GM19043 (cell line): ENCODE results near the gene RAX.

Experiments
- ATAC-seq: cut with Tn5 transposase; IDR thresholded peaks from one replicate; pipeline ENCODE4 v1.9.1; 2021; ENCODE audit warnings: low read depth; ENCODE audit not compliant: unreplicated experiment

The RAX gene

GRCh38 chr18:59272891-59273758 is at the start of gene RAX:
TSS of gene RAX (minus strand) at chr18:59273454. CDS start at chr18:59273206, 248 bp downstream.
- no peak for ATAC-seq

DNA sequence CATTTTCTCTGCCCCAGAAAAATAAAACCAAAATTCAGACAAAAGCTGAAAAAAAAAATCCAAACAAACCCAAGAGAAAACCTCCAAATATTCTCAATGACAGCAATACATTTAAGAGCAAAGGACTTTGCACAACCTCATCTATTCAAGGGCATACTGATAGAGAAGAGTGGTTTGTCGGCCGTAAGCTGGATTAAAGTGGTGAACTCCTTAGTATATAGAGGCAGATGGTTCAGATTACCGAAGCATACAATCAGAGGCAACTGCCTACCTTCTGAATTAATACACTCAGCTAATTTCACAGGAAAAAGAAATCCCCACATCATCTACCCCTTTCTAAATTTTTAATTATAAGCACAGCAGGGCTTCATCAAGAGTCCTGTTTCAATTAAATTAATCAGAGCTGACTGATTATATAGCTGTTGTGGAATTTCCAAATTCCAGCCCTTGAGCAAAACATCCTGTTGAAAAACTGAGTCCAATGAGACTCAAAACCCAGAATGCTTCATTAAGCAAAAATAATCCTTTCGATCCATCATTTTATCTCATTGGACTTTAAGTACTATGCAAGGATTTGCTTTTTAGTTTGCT is 45.3 kb upstream of the RAX start, which contains the start of gene CPLX4:
Gene CPLX4 (minus strand): TSS at position 190 of the 591 bp plus-strand sequence. CDS start 187 bp downstream, at position 3.
- ATAC-seq = no peak

GRCh38 chr18:59311631-59312030 is 38.4 kb upstream of the RAX start:
- ATAC-seq = no peak

DNA sequence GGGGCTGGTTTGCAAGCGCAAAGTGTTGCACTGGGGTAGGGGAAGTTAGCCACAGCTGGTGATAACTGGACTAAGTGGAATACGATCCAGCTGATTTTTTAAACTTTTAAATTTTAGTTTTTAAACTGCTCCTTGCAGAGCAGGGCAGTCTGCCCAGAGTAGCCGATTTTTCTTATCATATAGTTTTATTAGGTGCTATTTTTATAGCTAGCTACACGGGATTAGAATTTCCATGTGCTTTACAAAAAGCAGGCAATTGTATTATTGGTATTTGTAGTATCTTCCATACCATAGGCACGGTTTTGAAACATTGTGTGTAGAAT is 35.6 kb upstream of the RAX start:
- ATAC-seq = no peak

DNA sequence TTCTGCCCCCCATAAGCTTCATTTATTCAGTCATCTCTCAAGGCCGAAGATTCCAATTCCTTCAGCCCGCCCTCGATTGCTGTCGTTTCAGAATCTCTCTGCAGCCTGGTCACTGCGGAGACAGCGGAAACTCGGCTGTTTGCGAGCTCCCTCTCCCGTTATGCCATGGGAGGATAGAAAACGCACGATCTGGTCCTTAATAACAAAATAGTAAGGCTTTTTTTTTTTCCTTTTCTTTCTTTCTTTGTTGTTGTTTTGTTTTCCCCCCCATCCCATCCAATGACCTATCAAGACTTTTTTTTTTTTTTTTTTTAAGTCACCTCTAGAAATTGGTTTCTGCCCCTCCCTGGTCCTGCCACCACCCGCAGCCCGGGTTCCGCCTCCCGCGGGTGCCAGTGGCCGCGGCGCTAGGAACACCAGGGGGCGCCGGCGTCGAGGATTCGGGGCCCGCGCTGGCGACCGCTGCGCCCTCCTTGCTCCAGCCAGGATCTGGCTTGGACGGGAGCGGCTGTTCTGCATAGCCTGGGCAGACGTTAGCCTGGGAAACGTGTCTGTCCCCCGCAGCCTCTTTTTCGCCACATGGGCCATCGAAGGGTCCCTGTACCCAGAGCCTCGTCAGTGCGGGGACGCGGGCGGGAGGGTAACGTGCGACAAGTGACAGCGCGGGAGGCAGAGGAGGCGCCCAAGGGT is 35.1 kb upstream of the RAX start:
- peak; percentile 81 for ATAC-seq

DNA sequence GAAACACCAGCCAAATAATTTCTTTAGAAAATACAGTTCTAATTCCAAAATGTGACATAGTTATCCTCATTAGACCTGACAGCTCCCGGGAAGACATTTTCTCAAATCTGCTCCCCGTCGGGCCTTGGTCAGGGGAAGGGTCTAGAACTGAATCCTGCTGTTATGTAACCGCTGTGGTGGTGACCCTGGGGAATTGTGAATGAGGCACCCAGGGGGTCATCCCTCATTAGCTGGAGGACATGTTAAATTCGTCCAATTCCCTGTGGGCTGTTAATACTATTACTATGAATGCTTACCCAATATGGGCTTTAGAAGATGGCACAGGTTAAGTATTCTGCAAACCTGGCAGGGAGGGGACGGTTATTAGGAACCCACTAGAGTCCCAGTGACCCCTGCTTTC is 33.4 kb upstream of the RAX start:
- no peak for ATAC-seq

GRCh38 chr18:59305295-59305694 is 32.0 kb upstream of the RAX start:
- ATAC-seq = no peak

DNA sequence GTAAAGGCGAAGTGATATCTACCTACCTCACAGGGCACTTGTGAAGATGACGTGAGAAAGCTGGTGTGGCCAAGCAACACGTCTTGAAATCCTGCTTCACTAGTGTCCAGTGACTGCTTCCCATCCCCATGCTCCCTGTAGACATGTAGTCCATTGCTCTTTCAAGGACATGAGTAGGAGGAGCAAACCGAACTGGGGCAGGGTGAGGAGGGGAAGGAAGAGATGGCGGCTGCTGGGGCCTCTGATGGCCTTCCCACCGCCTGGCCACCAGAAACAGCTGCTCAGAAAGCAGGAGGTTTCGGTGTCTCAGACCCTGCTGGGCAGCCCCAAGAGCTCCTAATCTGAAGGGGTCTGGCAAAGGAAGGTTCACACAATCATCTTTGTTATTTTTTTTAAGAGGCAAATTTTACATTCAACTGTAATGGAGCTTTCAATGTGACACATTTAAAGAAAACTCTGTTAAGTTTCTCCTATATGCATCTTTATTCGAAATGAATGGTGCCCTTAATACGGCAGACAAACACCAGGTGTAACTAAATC is 30.5 kb upstream of the RAX start:
- ATAC-seq = no peak

DNA sequence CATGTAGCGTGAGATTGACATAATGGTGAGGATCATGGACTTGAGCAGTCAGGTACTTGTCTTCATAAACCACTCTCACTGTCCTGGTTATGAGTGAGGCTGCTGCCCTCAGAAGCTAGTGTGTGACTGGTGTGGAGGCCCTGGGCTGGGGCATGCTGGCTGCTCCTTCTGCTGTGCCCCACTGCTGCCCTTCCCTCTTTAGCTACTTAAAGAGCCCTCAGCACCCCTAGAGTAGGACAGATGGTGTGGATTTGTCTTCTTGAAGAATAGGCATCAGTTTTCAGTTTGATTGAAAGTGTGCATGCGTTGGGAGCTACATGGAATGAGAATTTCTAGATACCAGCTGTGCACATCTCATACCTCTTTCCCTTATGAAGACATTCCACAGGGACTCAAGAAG is 29.8 kb upstream of the RAX start:
- ATAC-seq = no peak

- ATAC-seq = no peak
These were observed 28.7 kb upstream of the RAX start for GRCh38 chr18:59301929-59302328.

DNA sequence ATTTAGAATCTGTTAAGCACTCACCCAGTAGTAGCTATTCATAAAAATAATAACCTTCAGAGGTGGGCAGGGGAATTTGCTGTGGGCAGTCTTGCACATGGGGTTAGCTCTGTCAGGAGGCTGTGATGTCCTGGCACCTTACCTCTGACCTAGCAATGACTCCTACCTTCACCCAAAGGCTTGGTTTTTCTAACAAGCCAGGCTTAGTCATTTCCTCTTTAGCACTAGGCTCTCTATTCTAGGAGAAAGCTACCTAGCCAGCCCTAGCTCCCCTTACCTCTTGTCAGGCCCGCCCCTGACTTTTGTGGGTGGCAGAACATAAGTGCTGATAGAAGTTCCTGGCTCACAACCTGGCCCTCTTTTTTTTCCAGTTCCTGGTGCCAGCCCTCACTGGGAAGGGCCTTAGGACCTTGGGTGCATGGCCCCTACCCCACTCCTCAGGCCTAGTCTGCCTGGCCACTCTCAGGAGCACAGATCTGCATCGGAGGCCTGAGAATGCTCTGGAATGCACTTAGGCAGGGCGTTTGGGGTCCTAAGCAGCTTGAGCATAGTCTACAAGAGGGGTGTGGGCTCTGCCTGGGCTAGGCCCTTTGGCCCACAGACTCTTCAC is 27.5 kb upstream of the RAX start:
- no peak for ATAC-seq

DNA sequence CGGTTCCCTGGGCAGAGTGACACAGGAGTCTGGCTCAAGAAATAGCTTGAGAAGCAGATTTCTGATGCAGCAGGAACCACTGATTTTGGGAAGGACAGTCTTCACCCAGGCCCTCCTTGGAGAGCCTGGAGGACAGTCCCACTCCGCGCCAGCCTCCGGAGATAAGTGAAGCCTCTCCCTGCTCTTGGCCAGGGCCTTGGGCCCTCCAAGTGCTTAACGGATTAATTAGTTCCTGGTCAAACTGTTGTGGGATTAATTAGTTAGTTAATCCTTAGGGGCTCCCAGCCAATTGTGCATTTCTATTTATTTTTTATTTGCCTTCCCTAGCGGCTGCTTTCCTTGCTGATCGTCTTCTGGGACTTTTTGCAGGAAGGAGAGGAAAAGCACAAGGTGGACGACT is 25.6 kb upstream of the RAX start:
- no peak for ATAC-seq

DNA sequence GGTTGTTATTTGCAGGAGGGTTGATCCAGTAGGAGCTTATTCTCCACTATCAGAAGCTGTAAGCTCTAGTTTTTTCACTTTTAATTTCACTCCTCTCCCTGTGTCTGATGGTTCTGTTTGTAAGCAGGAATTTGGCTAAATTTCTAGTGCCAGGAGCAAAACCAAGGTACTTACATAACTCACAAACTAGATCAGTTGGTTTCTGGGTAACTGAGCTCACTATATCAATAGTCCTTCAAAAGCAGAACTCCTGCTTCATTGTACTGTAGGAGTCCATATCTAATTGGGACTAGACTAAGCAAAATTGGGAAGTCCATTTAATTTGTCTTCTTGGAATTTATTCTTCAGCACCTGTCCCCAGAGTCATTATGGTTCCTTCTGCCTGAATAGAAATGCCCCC is 20.1 kb upstream of the RAX start:
- no peak for ATAC-seq

- no peak for ATAC-seq
These were observed 13.1 kb upstream of the RAX start for GRCh38 chr18:59286341-59286740.

DNA sequence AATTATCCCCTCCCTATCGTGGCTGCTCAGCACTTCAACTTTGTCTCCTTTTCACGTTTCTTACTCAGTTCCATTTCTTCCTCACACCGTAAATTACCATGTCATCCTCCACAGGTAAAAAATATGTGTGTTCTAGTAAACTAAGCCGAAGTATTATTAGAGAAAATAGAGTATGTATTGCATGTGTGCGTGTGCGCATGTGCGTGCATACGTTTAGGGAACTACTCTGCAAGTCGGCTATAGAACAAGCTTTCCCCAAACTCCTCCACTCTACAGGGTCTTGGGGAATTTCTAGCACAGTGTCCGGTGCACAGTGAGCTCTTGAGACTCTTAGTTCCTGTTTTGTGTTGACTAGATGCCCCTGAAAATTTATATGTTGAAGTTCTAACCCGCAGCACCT is 9.1 kb upstream of the RAX start:
- ATAC-seq = no peak

- no peak for ATAC-seq
These were observed 6.5 kb upstream of the RAX start for GRCh38 chr18:59279722-59280121.

DNA sequence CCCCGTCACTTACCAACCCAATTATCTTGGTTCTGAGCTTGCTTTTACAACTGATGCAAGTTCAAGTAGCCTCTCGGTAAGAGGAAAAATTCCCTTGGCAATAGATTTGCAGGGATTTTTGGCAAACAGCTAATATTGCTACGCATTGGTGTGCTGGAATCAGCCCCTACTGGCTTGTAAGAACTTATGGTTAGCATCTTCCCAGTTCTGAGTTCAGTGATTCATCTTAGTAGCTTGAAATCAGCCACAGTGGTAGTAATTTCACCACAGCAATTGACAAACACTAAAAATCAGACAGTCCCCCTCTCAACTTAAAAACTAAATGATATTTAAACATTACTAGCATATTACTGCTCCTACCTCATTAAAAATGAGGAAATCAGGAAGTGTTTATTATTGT is 5.9 kb upstream of the RAX start:
- no peak for ATAC-seq

DNA sequence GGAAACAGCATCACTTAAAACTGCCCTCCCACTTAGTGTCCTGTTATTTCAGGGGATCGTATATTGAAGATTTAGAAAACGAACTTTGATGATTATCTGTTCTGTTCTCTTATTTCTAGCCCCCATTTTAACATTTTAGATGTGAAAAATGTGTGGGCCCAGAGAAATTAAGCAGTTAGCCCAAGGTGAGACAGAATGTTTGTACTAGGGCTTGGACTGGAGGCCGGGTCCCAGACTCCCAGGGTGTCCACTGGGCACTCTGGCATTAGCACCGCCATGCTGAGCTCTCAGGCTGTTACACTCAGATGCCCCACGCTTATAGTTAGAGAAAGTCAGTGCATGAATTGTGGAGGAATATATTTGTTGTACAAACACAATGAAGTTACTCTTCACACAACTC is 5.5 kb upstream of the RAX start:
- no peak for ATAC-seq

- no peak for ATAC-seq
These were observed 2.8 kb upstream of the RAX start for GRCh38 chr18:59276047-59276446.

DNA sequence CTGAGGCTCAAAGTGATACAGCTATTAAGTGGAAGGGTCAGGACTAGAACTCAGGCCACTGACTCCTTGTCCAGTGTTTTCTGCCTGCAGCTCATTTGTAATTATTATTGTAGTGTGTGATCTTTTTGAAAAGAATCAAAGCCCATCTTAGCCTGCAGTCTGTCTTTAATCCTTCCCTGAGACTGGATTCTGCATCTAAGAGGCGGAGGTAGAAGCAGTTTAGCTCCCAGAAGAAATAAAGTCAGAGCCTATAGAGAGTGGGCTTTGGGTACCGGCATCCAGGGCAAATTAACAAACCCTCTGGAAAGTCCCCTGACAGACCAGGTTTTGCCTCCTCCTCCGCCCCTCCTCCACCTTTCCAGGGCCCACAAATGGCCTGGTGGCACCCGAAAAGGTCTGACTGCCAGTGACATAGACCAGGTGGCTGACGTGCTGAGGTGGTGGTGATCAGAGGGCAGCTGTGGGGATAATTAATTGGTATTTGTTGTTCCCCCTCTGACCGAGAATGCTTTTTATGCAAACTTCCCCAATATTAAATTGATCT is 2.2 kb upstream of the RAX start:
- no peak for ATAC-seq

- no peak for ATAC-seq
These were observed 1.3 kb upstream of the RAX start for GRCh38 chr18:59274533-59274928.
